VCaP (cell line): ENCODE measurements around the gene BDH1.

Experiments used
- H3K27ac ChIP-seq: fragments of 450-650 bp; 2 replicates; pipeline ENCODE4 v1.5.1; 2017
- TF ChIP-seq, protein P1 (sequence below): fragments of 450-650 bp; conservative IDR thresholded peaks from 2 replicates; pipeline ENCODE4 v1.5.1; 2017; ENCODE audit warnings: mild to moderate bottlenecking, moderate library complexity

BDH1 gene

DNA sequence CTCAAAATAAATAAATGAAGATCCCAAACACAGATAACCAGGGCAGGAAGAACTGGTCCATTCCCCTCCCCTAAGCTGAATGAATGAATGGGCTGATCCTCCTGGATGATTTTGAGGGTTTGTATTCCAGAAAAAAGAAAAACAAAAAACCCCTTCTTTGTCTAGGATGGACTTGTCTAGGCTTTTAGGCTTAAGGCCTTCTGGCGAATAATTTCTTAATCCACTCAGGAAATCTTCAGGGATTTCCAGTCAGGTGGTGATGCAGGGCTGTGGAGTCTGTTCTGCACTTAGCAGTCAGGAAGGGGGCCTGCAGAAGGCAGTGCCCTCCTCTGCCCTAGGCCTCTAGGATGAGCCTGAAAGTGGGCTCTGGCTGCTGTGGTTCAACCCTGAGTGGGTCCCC lies 52.1 kb downstream of the BDH1 start:
- TF ChIP-seq, protein P1, sequence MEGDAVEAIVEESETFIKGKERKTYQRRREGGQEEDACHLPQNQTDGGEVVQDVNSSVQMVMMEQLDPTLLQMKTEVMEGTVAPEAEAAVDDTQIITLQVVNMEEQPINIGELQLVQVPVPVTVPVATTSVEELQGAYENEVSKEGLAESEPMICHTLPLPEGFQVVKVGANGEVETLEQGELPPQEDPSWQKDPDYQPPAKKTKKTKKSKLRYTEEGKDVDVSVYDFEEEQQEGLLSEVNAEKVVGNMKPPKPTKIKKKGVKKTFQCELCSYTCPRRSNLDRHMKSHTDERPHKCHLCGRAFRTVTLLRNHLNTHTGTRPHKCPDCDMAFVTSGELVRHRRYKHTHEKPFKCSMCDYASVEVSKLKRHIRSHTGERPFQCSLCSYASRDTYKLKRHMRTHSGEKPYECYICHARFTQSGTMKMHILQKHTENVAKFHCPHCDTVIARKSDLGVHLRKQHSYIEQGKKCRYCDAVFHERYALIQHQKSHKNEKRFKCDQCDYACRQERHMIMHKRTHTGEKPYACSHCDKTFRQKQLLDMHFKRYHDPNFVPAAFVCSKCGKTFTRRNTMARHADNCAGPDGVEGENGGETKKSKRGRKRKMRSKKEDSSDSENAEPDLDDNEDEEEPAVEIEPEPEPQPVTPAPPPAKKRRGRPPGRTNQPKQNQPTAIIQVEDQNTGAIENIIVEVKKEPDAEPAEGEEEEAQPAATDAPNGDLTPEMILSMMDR: no peak
- no peak overlapping the region for H3K27ac ChIP-seq

- H3K27ac ChIP-seq: no peak overlapping the region
- TF ChIP-seq, protein P1: peak; percentile 45
These were observed 53.7 kb downstream of the BDH1 start for GRCh38 chr3:197501879-197502620.

DNA sequence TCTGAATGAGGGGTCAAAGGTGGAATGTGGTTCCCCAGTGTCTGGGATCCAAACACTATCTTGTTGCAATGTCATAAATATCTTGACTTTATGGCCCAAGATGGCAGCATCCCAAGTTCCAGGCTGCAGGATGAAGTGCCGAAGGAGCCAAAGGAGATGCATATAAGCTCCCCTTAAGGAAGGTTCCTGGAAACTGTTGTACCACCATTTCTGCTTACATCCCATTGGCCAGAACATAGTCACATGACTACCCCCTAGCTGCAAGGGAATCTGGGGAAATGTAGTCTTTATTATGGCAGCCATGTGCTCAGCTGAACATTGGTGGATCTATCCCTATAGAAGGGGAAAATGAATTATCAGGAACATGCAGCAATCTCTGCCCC lies 54.3 kb downstream of the BDH1 start:
- TF ChIP-seq, protein P1: no peak
- H3K27ac ChIP-seq: no peak overlapping the region

DNA sequence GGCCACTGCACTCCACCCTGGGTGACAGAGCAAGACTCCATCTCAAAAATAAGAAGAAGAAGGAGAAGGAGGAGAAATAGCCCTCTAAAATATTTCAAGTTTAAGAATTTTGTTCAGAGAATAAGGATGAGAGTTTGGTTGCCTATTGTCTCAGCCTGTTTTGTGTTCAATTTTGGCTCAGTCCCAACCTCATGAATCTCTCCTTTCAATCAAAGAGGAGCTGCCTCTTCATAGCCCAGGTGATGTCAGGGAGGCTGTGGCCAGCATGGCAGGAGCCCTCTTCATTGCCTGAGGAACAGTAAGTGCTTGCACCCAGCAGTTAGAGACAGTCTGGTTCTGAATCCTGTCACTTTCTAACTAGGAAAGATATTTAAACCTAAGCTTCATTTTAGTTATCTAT lies 55.0 kb downstream of the BDH1 start:
- H3K27ac ChIP-seq: no peak overlapping the region
- TF ChIP-seq, protein P1: no peak

DNA sequence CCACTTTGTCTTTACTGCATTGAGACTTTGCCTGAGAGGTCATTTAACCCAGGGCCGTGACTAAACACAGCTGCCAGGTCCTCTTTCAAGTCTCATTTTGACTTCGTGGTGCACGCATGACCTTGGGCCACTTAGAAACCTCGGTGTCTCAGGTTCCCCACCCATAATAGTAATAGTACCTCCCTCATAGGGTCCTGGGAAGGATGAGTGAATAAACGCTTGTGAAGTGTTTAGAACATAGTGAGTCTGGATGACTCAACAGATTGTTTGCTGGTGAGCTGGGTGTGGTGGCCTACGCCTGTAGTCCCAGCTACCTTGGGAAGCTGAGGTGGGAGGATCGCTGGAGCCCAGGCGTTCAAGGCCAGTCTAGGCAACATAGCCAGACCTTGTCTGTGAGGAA lies 56.3 kb downstream of the BDH1 start:
- H3K27ac ChIP-seq: no peak overlapping the region
- TF ChIP-seq, protein P1: no peak

- no peak overlapping the region for H3K27ac ChIP-seq
- TF ChIP-seq, protein P1: no peak
These were observed 57.1 kb downstream of the BDH1 start for GRCh38 chr3:197498499-197499241.

- no peak overlapping the region for H3K27ac ChIP-seq
- TF ChIP-seq, protein P1: no peak
These were observed 59.0 kb downstream of the BDH1 start for GRCh38 chr3:197496746-197497125.
